Suprapubic skin (tissue), 4 donors: Measurements from ENCODE around the gene DUOXA2.

ENCODE experiments used
- EP300 ChIP-seq: sonication (generic); formaldehyde crosslinking; IDR thresholded peaks from one replicate; pipeline ENCODE4 v1.6.1; 2017; ENCODE audit warnings: antibody characterized with exemption
- POLR2A ChIP-seq, 2 donors: fragments of 450-650 bp; IDR thresholded peaks; one replicate each; pipeline ENCODE4 v1.6.1; 2017; ENCODE audit warnings: antibody characterized with exemption in 2 of 2, mild to moderate bottlenecking in 2 of 2, moderate library complexity in 2 of 2
- POLR2AphosphoS5 ChIP-seq, 3 donors: sonication (generic); formaldehyde crosslinking; IDR thresholded peaks; one replicate each; pipeline ENCODE4 v1.6.1; 2017; ENCODE audit warnings: antibody characterized with exemption in 3 of 3
- TF ChIP-seq, protein P1 (sequence below), 2 donors: fragments of 200-600 bp in 1 of 2; fragments of 450-650 bp in 1 of 2; sonication (generic) in 1 of 2; IDR thresholded peaks; one replicate each; pipeline ENCODE4 v1.5.1; 2016 to 2019; ENCODE audit warnings: antibody characterized with exemption in 2 of 2, mild to moderate bottlenecking in 1 of 2, moderate library complexity in 1 of 2

DNA sequence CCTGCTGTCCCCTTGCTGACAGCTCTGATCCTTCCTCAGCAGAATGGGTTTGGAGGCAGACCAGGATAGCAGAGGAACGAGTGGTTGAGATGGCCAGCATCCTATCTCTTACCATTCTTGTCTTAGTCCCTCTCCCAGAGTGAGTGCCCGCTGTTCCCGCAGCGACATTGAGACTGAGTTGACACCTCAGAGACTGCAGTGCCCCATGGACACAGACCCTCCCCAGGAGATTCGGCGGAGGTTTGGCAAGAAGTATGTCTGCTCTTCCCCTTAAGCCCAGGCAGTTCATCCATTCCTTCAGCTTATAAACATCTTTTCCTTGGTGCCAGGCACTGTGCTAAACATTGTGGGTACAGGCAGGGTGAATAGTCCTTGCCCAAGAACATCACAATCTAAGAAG is 36.9 kb downstream of the DUOXA2 start:
- TF ChIP-seq POLR2A (IDR thresholded peaks at IDR 0.05): no peak
- TF ChIP-seq, protein P1, sequence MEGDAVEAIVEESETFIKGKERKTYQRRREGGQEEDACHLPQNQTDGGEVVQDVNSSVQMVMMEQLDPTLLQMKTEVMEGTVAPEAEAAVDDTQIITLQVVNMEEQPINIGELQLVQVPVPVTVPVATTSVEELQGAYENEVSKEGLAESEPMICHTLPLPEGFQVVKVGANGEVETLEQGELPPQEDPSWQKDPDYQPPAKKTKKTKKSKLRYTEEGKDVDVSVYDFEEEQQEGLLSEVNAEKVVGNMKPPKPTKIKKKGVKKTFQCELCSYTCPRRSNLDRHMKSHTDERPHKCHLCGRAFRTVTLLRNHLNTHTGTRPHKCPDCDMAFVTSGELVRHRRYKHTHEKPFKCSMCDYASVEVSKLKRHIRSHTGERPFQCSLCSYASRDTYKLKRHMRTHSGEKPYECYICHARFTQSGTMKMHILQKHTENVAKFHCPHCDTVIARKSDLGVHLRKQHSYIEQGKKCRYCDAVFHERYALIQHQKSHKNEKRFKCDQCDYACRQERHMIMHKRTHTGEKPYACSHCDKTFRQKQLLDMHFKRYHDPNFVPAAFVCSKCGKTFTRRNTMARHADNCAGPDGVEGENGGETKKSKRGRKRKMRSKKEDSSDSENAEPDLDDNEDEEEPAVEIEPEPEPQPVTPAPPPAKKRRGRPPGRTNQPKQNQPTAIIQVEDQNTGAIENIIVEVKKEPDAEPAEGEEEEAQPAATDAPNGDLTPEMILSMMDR (IDR thresholded peaks at IDR 0.05): no peak
- TF ChIP-seq EP300: no peak
- TF ChIP-seq POLR2AphosphoS5 (IDR thresholded peaks at IDR 0.05): no peak
